HepG2 (cell line): ENCODE data around the gene SGSH. TPM values are rescaled to one million over a fixed set of nuclear protein-coding genes. Genes with fewer than 3 reads are reported as not detected.
A peak's percentile ranks its signal among the peaks of the same experiment; 100 is the strongest.

Experiments used
- ATF7 ChIP-seq, 2 experiments: fragments of 450-650 bp in 1 of 2; sonication (generic) in 1 of 2; formaldehyde crosslinking in 1 of 2; IDR thresholded peaks; 2 replicates each; pipeline versions ENCODE4 v1.4.0 to v1.6.1; 2016 to 2020; ENCODE audit warnings: antibody characterized with exemption in 1 of 2, mild to moderate bottlenecking in 1 of 2, missing genetic modification reagents in 1 of 2
- ETS1 ChIP-seq: sonication (generic); formaldehyde crosslinking; IDR thresholded peaks from 2 replicates; pipeline ENCODE4 v1.4.0; 2020; ENCODE audit warnings: missing genetic modification reagents
- HNRNPLL ChIP-seq: fragments of 200-400 bp; formaldehyde crosslinking; IDR thresholded peaks from 2 replicates; pipeline ENCODE4 v1.6.1; 2017; ENCODE audit warnings: mild to moderate bottlenecking, low read depth, low read length; ENCODE audit not compliant: poor library complexity, severe bottlenecking
- PHB2 ChIP-seq: fragments of 450-650 bp; IDR thresholded peaks from 2 replicates; pipeline ENCODE4 v1.6.1; 2018; ENCODE audit not compliant: partially characterized antibody
- SKI ChIP-seq: fragments of 450-650 bp; IDR thresholded peaks from one replicate; pipeline ENCODE4 v1.6.1; 2018; ENCODE audit warnings: mild to moderate bottlenecking; ENCODE audit not compliant: partially characterized antibody
- SMARCE1 ChIP-seq: fragments of 450-650 bp; IDR thresholded peaks from 2 replicates; pipeline ENCODE4 v1.6.1; 2017; ENCODE audit warnings: borderline replicate concordance
- SRY ChIP-seq: sonication (generic); formaldehyde crosslinking; IDR thresholded peaks from 2 replicates; pipeline ENCODE4 v1.8.0; 2022; ENCODE audit warnings: mild to moderate bottlenecking, missing genetic modification reagents
- TAF15 ChIP-seq: fragments of 200-400 bp; formaldehyde crosslinking; IDR thresholded peaks from one replicate; pipeline ENCODE4 v1.6.1; 2018; ENCODE audit warnings: mild to moderate bottlenecking, low read depth, low read length; ENCODE audit not compliant: poor library complexity, severe bottlenecking
- U2AF2 ChIP-seq: fragments of 200-400 bp; formaldehyde crosslinking; IDR thresholded peaks from 2 replicates; pipeline ENCODE4 v1.6.1; 2017; ENCODE audit warnings: low read depth, mild to moderate bottlenecking, low read length
- ZFP36 ChIP-seq: fragments of 150-350 bp; IDR thresholded peaks from 2 replicates; pipeline ENCODE4 v1.6.1; 2018; ENCODE audit warnings: borderline replicate concordance, low read length, low read depth; ENCODE audit not compliant: partially characterized antibody
- ZNF142 ChIP-seq: sonication (generic); formaldehyde crosslinking; IDR thresholded peaks from 2 replicates; pipeline ENCODE4 v1.4.0; 2020; ENCODE audit warnings: missing genetic modification reagents
- ZNF230 ChIP-seq: sonication (generic); formaldehyde crosslinking; IDR thresholded peaks from 2 replicates; pipeline ENCODE4 v1.4.0; 2020; ENCODE audit warnings: mild to moderate bottlenecking, missing genetic modification reagents
- ZNF501 ChIP-seq: sonication (generic); formaldehyde crosslinking; IDR thresholded peaks from 2 replicates; pipeline ENCODE4 v1.5.1; 2020; ENCODE audit warnings: mild to moderate bottlenecking, moderate library complexity, missing genetic modification reagents
- ZNF549 ChIP-seq: sonication (generic); formaldehyde crosslinking; IDR thresholded peaks from 2 replicates; pipeline ENCODE4 v1.5.0; 2020; ENCODE audit warnings: missing genetic modification reagents
- ZNF572 ChIP-seq: sonication (generic); formaldehyde crosslinking; IDR thresholded peaks from 2 replicates; pipeline ENCODE4 v1.5.1; 2020; ENCODE audit warnings: mild to moderate bottlenecking, missing genetic modification reagents
- ZNF782 ChIP-seq: sonication (generic); formaldehyde crosslinking; IDR thresholded peaks from 2 replicates; pipeline ENCODE4 v1.4.0; 2020; ENCODE audit warnings: missing genetic modification reagents, mild to moderate bottlenecking, borderline replicate concordance
- ZUFSP ChIP-seq: sonication (generic); formaldehyde crosslinking; IDR thresholded peaks from 2 replicates; pipeline ENCODE4 v1.9.0; 2021; ENCODE audit warnings: missing genetic modification reagents, mild to moderate bottlenecking, borderline replicate concordance
- polyA plus RNA-seq, 8 experiments: library from polyadenylated mRNA; depleted of rRNA in 3 of 8; stranded (reverse) in 7 of 8; unstranded in 1 of 8; fragments of >200 nt; fragmentation: Illumina TruSeq in 4 of 8; extraction: Trizol in 4 of 8; gene quantifications; 2 replicates each; pipeline versions ENCODE4 v1.2.1 to v1.2.3, GENCODE V29; 2011 to 2016; ENCODE audit warnings: low read depth in 4 of 8, missing spikeins in 1 of 8, mixed read lengths in 1 of 8; ENCODE audit not compliant: insufficient read depth in 1 of 8
- total RNA-seq, 5 experiments: library from RNA; depleted of rRNA; stranded (reverse); fragments of >200 nt; fragmentation: Illumina TruSeq; extraction: Trizol; gene quantifications; 2 replicates each; pipeline ENCODE4 v1.2.3, GENCODE V29; 2016; ENCODE audit warnings: low read depth in 1 of 5
- TF ChIP-seq, protein P1 (sequence below): sonication (generic); formaldehyde crosslinking; IDR thresholded peaks from 2 replicates; pipeline ENCODE4 v1.8.1; 2023; ENCODE audit warnings: mild to moderate bottlenecking, missing genetic modification reagents

Gene SGSH
- total and polyA plus RNA-seq, 2 of the 13 experiments (the other 11 are each of a cell fraction or from before 2014, with no cell fraction given) = 12.2 to 17.6 TPM

GRCh38 chr17:80261159-80261894 lies 41.2 kb upstream of the SGSH start (continued):
- TF ChIP-seq ZUFSP = no peak
- no peak for TF ChIP-seq U2AF2
- peak; percentile 84 for TF ChIP-seq SKI
- TF ChIP-seq ATF7 (IDR thresholded peaks at IDR 0.05) = no peak
- TF ChIP-seq ATF7 (CRISPR knock-in tag; IDR thresholded peaks at IDR 0.05) = no peak
- TF ChIP-seq ZNF782 (CRISPR knock-in tag) = peak; percentile 92; the same call in 1 of the 2 replicates
- TF ChIP-seq, protein P1, sequence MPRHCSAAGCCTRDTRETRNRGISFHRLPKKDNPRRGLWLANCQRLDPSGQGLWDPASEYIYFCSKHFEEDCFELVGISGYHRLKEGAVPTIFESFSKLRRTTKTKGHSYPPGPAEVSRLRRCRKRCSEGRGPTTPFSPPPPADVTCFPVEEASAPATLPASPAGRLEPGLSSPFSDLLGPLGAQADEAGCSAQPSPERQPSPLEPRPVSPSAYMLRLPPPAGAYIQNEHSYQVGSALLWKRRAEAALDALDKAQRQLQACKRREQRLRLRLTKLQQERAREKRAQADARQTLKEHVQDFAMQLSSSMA (CRISPR knock-in tag) = 0 out of 2 replicates have a peak, but pooled peaks have one; percentile 28
- TF ChIP-seq PHB2 = no peak
- peak; percentile 84 for TF ChIP-seq ZNF501 (CRISPR knock-in tag)
- 0 out of 2 replicates have a peak, but pooled peaks have one; percentile 17 for TF ChIP-seq ZNF549 (CRISPR knock-in tag)
- peak; percentile 88; the same call in 1 of the 2 replicates for TF ChIP-seq ZNF142 (CRISPR knock-in tag)
- no peak for TF ChIP-seq ETS1 (CRISPR knock-in tag)
- TF ChIP-seq ZNF230 (CRISPR knock-in tag) = peak; percentile 53; the same call in 1 of the 2 replicates
- TF ChIP-seq ZFP36 = no peak
- TF ChIP-seq SRY (CRISPR knock-in tag) = peak; percentile 80
- peak; percentile 55 for TF ChIP-seq HNRNPLL
- peak; percentile 45 for TF ChIP-seq TAF15
- TF ChIP-seq ZNF572 = no peak
- TF ChIP-seq SMARCE1 = no peak
